Panc1 (cell line): ENCODE results near the gene UAP1. TPM values are rescaled to one million over a fixed set of nuclear protein-coding genes. Genes with fewer than 3 reads are reported as not detected.

Source experiments
- ATAC-seq: fragments of 200-7000 bp; cut with Tn5 transposase; 2 replicates; pipeline ENCODE4 v1.9.1; 2020; ENCODE audit warnings: mild to moderate bottlenecking, moderate library complexity
- BruUV-seq: library from RNA; stranded (reverse); fragments of 400-500 nt; replicated peaks from 2 replicates; lab custom pipeline; 2021; lab: Mats Ljungman, UMichigan
- CTCF ChIA-PET: fragments of 300-600 bp; sonication (Branson Sonifier 250); formaldehyde crosslinking; loops from one replicate; lab custom pipeline; 2022; ENCODE audit warnings: antibody characterized with exemption; lab: Charles Lee
- POLR2A ChIA-PET: fragments of 300-600 bp; sonication (Branson Sonifier 250); formaldehyde crosslinking; loops from one replicate; lab custom pipeline; 2022; ENCODE audit warnings: antibody characterized with exemption; lab: Charles Lee
- DNase-seq: peaks from one replicate; pipeline ENCODE4 v3.0.0-alpha.2; 2010; ENCODE audit warnings: low read depth, low spot score
- H3K27ac ChIP-seq: 2 replicates; pipeline ENCODE4 v1.5.1; 2011; ENCODE audit warnings: mild to moderate bottlenecking, low read length, inconsistent platforms
- H3K27me3 ChIP-seq: fragments of 200-500 bp; sonication (Bioruptor generic); 2 replicates; pipeline ENCODE4 v1.6.0; 2014; ENCODE audit warnings: low read length, inconsistent platforms; ENCODE audit not compliant: control insufficient read depth, insufficient read depth
- H3K36me3 ChIP-seq: fragments of 200-500 bp; sonication (Bioruptor generic); 2 replicates; pipeline ENCODE4 v1.5.1; 2014; ENCODE audit warnings: inconsistent platforms, mild to moderate bottlenecking, low read length, moderate library complexity; ENCODE audit not compliant: control insufficient read depth, insufficient read depth
- H3K4me1 ChIP-seq: 2 replicates; pipeline ENCODE4 v1.5.1; 2011; ENCODE audit warnings: inconsistent platforms, mild to moderate bottlenecking, low read length, moderate library complexity; ENCODE audit not compliant: control insufficient read depth, insufficient read depth
- H3K4me3 ChIP-seq, 2 experiments: 2 replicates each; pipeline ENCODE4 v1.5.1; 2011 to 2012; ENCODE audit warnings: low read depth in 2 of 2, low read length in 2 of 2, mild to moderate bottlenecking in 2 of 2, inconsistent platforms in 1 of 2, moderate library complexity in 1 of 2
- H3K9me3 ChIP-seq: fragments of 200-500 bp; sonication (Bioruptor generic); 2 replicates; pipeline ENCODE4 v1.5.1; 2014; ENCODE audit warnings: low read depth, mild to moderate bottlenecking, inconsistent platforms, low read length, moderate library complexity; ENCODE audit not compliant: control insufficient read depth, insufficient read depth
- POLR2AphosphoS5 ChIP-seq: IDR thresholded peaks from 2 replicates; pipeline ENCODE4 v1.6.1; 2012; ENCODE audit warnings: mild to moderate bottlenecking, low read depth, low read length, moderate library complexity
- SIN3A ChIP-seq: IDR thresholded peaks from 2 replicates; pipeline ENCODE4 v1.6.1; 2012; ENCODE audit warnings: low read depth, mild to moderate bottlenecking, low read length, moderate library complexity, borderline replicate concordance; ENCODE audit not compliant: insufficient read depth
- TCF7L2 ChIP-seq: IDR thresholded peaks from 2 replicates; pipeline ENCODE4 v1.6.1; 2011; ENCODE audit warnings: mild to moderate bottlenecking, low read depth, low read length, inconsistent platforms
- in situ Hi-C: cut with HindIII; loops from 2 replicates; pipeline ENCODE4 v1.10.0; 2016; ENCODE audit warnings: low sequenced_read_pairs, low pct_unique_long_range_greater_than_20kb
- intact Hi-C: fragments of 100-400 bp; cut with micrococcal nuclease; formaldehyde crosslinking; loops from one replicate; pipeline ENCODE4 v1.10.0; 2022; ENCODE audit not compliant: unreplicated experiment
- total RNA-seq: library from RNA; stranded (reverse); gene quantifications from one replicate; pipeline ENCODE4 v1.2.1, GENCODE V29; 2021; ENCODE audit not compliant: unreplicated experiment
- TF ChIP-seq, protein P1 (sequence below), 2 experiments: IDR thresholded peaks; 2 replicates each; pipeline ENCODE4 v1.6.1; 2011 to 2012; ENCODE audit warnings: low read depth in 2 of 2, control low read depth in 1 of 2, low read length in 1 of 2, mild to moderate bottlenecking in 1 of 2, moderate library complexity in 1 of 2; ENCODE audit not compliant: insufficient read depth in 1 of 2
- TF ChIP-seq, protein P2 (sequence below): fragments of 450-650 bp; IDR thresholded peaks from 2 replicates; pipeline ENCODE4 v1.5.1; 2017; ENCODE audit warnings: mild to moderate bottlenecking

UAP1 gene
- total RNA-seq, 1 experiment from 2014 or later, result 97.7 TPM

GRCh38 chr1:162561037-162561615, 396 bp upstream of the UAP1 start:
- DNase-seq (peak; percentile 82), ATAC-seq (peak; percentile 94)
- in situ Hi-C loops, result no loop called here
- intact Hi-C loops, result no loop called here
- Histone ChIP-seq H3K9me3 (no peaks in the 10 kb centered on the region), H3K36me3 (no peaks in the 10 kb centered on the region), H3K4me3 (peak overlapping the region; percentile 87 to 95), H3K4me1 (peaks cover 22% of the 10 kb centered on the region), H3K27me3 (no peaks in the 10 kb centered on the region), H3K27ac (peak overlapping the region; percentile 90)
- BruUV-seq, result no TSS peak
- POLR2A ChIA-PET, result interaction anchor here (0.7 kb wide), 1 partner anchor 1998 kb away, joined by 5 read pairs; the partner anchor contains the start of gene PBX1
- TF ChIP-seq SIN3A (0 out of 2 replicates have a peak, but pooled peaks have one; percentile 46), TCF7L2 (no peak), POLR2AphosphoS5 (peak; percentile 85)
- TF ChIP-seq, protein P1, sequence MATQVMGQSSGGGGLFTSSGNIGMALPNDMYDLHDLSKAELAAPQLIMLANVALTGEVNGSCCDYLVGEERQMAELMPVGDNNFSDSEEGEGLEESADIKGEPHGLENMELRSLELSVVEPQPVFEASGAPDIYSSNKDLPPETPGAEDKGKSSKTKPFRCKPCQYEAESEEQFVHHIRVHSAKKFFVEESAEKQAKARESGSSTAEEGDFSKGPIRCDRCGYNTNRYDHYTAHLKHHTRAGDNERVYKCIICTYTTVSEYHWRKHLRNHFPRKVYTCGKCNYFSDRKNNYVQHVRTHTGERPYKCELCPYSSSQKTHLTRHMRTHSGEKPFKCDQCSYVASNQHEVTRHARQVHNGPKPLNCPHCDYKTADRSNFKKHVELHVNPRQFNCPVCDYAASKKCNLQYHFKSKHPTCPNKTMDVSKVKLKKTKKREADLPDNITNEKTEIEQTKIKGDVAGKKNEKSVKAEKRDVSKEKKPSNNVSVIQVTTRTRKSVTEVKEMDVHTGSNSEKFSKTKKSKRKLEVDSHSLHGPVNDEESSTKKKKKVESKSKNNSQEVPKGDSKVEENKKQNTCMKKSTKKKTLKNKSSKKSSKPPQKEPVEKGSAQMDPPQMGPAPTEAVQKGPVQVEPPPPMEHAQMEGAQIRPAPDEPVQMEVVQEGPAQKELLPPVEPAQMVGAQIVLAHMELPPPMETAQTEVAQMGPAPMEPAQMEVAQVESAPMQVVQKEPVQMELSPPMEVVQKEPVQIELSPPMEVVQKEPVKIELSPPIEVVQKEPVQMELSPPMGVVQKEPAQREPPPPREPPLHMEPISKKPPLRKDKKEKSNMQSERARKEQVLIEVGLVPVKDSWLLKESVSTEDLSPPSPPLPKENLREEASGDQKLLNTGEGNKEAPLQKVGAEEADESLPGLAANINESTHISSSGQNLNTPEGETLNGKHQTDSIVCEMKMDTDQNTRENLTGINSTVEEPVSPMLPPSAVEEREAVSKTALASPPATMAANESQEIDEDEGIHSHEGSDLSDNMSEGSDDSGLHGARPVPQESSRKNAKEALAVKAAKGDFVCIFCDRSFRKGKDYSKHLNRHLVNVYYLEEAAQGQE (IDR thresholded peaks at IDR 0.05; ENCODE audit: insufficient read depth in 1 of 2, low read depth in 2 of 2, low read length in 1 of 2), result no peak
- TF ChIP-seq, protein P2, sequence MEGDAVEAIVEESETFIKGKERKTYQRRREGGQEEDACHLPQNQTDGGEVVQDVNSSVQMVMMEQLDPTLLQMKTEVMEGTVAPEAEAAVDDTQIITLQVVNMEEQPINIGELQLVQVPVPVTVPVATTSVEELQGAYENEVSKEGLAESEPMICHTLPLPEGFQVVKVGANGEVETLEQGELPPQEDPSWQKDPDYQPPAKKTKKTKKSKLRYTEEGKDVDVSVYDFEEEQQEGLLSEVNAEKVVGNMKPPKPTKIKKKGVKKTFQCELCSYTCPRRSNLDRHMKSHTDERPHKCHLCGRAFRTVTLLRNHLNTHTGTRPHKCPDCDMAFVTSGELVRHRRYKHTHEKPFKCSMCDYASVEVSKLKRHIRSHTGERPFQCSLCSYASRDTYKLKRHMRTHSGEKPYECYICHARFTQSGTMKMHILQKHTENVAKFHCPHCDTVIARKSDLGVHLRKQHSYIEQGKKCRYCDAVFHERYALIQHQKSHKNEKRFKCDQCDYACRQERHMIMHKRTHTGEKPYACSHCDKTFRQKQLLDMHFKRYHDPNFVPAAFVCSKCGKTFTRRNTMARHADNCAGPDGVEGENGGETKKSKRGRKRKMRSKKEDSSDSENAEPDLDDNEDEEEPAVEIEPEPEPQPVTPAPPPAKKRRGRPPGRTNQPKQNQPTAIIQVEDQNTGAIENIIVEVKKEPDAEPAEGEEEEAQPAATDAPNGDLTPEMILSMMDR, result no peak
- CTCF ChIA-PET, result no interaction called here

GRCh38 chr1:162562470-162562828, 927 bp downstream of the UAP1 start:
- DNase-seq (peak; percentile 62), ATAC-seq (no peak)
- Histone ChIP-seq H3K27ac (peak overlapping the region; percentile 89), H3K27me3 (no peaks in the 10 kb centered on the region), H3K4me1 (peaks cover 22% of the 10 kb centered on the region), H3K4me3 (peak overlapping the region; percentile 87 to 95), H3K36me3 (no peaks in the 10 kb centered on the region; the same call in 1 of the 2 replicates), H3K9me3 (no peaks in the 10 kb centered on the region)
- intact Hi-C loops (no loop called here), in situ Hi-C loops (no loop called here)
- POLR2A ChIA-PET, result interaction anchor here (0.6 kb wide), 1 partner anchor 51 kb away, joined by 3 read pairs; no protein-coding TSS in a partner anchor
- TSS peak; percentile 73 for BruUV-seq
- TF ChIP-seq, protein P1 (IDR thresholded peaks at IDR 0.05; ENCODE audit: insufficient read depth in 1 of 2, low read depth in 2 of 2, low read length in 1 of 2), result no peak
- TF ChIP-seq POLR2AphosphoS5 (no peak), TCF7L2 (no peak), SIN3A (no peak)
- TF ChIP-seq, protein P2, result no peak
- CTCF ChIA-PET, result no interaction called here
